Activated CD8-positive, alpha-beta memory T cell treated with anti-CD3 and anti-CD28 coated beads, Interleukin-2, amount 10 ng/mL, durations not matched to agents 7 days and 5 days (primary cell): ENCODE data around the gene TUSC2. TPM values are rescaled to one million over a fixed set of nuclear protein-coding genes. Genes with fewer than 3 reads are reported as not detected.
"Not testable (repeated sequence)": the region's sequence is repeated elsewhere in the genome, so short reads cannot be mapped to it uniquely, and the experiment has no call there.

Source experiments
- ATAC-seq: fragments of 150-1000 bp; cut with Tn5 transposase; one replicate; pipeline ENCODE4 v1.10.0; 2021; ENCODE audit warnings: moderate library complexity
- CTCF ChIA-PET: fragments of 350-600 bp; sonication (Branson Sonifier 250); formaldehyde crosslinking; loops from one replicate; lab custom pipeline; 2021; ENCODE audit warnings: antibody characterized with exemption; lab: Charles Lee
- DNase-seq: peaks from one replicate; pipeline ENCODE4 v3.0.0-alpha.2; 2020
- H3K27ac Mint-ChIP-seq: one replicate; pipeline ENCODE4 v1.8.0; 2021; ENCODE audit warnings: mild to moderate bottlenecking, mixed read lengths
- H3K27me3 Mint-ChIP-seq: one replicate; pipeline ENCODE4 v1.8.0; 2021; ENCODE audit warnings: mixed read lengths
- H3K36me3 Mint-ChIP-seq: one replicate; pipeline ENCODE4 v1.8.0; 2021; ENCODE audit warnings: mild to moderate bottlenecking, mixed read lengths
- H3K4me1 Mint-ChIP-seq: one replicate; pipeline ENCODE4 v1.8.0; 2021; ENCODE audit warnings: mixed read lengths
- H3K4me3 Mint-ChIP-seq: one replicate; pipeline ENCODE4 v1.8.0; 2021; ENCODE audit warnings: mild to moderate bottlenecking, moderate library complexity, mixed read lengths
- H3K9me3 Mint-ChIP-seq: one replicate; pipeline ENCODE4 v1.8.0; 2022; ENCODE audit warnings: low read depth, mixed read lengths
- total RNA-seq, 2 experiments: library from RNA; stranded (reverse); gene quantifications; one replicate each; pipeline ENCODE4 v1.2.3, GENCODE V29; 2021

TUSC2 gene
- total RNA-seq, 2 experiments from 2014 or later, result 20.4 to 25.0 TPM

DNA sequence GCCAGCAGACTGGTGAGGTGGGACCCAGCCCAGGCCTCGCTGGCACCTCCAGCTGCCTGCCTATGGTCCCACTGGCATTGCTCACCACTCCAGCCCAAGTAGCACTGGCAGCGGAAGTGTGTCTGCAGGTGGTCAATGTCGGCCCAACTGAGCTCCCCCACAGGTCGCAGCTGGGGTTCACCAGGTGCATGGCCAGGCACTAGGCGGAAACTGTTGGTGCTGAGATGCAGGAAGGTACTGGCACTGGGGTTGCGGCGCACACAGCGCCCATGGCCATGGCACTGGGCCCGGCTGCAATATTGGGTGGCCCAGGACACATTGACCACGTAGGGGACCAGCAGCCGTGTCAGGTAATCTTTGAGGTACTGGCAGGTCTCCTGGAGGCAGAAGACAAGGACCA, 9.9 kb downstream of the TUSC2 start:
- CTCF ChIA-PET, result interaction anchor here (1.9 to 18.0 kb wide), 3 partner anchors 15 to 57 kb away, joined by 4 to 266 read pairs (median 6); partner anchors contain the start of genes HYAL1, HYAL3, IFRD2 and NAA80
- no peak overlapping the region for H3K27ac Mint-ChIP-seq

DNA sequence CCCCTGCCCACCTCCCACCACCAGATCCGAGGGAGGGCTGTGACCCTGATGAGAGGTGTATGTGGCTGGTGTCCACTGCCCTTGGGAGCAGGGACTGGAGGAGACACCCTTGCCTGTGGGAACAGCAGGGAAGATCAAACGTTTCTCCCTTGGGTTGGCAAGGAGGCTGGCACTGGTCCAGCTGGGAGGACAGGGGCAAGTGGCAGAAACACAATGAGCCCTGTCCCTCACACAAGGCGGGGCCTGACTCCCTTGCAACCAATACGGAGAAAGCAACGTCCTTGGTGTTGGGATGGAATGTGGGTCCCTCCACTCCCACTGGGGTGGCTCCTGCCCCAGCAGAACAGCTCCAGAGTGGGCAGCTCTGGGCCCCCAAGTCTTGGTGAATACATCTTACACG, 10.7 kb downstream of the TUSC2 start:
- DNase-seq, result peak; percentile 43
- Mint-ChIP-seq H3K27ac (peak overlapping the region; percentile 91), H3K27me3 (no peaks in the 10 kb centered on the region), H3K36me3 (peaks cover 3% of the 10 kb centered on the region), H3K4me1 (peaks cover 49% of the 10 kb centered on the region), H3K9me3 (no peaks in the 10 kb centered on the region), H3K4me3 (no peak overlapping the region)
- no peak for ATAC-seq
- CTCF ChIA-PET, result interaction anchor here (0.7 to 18.0 kb wide), 5 partner anchors 16 to 91 kb away, joined by 3 to 266 read pairs (median 6); partner anchors contain the start of genes HYAL1, HYAL3, IFRD2 and NAA80

More for the DNA sequence above, 9.9 kb downstream of the TUSC2 start:
- peaks cover 50% of the 10 kb centered on the region for H3K4me1 Mint-ChIP-seq
- no peak for ATAC-seq
- peak; percentile 38 for DNase-seq
- H3K27me3 Mint-ChIP-seq, result no peaks in the 10 kb centered on the region
- H3K9me3 Mint-ChIP-seq, result no peaks in the 10 kb centered on the region
- H3K4me3 Mint-ChIP-seq, result no peak overlapping the region
- peaks cover 3% of the 10 kb centered on the region for H3K36me3 Mint-ChIP-seq

GRCh38 chr3:50316657-50317242, 11.3 kb downstream of the TUSC2 start:
- Mint-ChIP-seq H3K9me3 (no peaks in the 10 kb centered on the region), H3K4me3 (peak overlapping the region; percentile 60), H3K27me3 (no peaks in the 10 kb centered on the region), H3K36me3 (peaks cover 3% of the 10 kb centered on the region), H3K4me1 (peaks cover 48% of the 10 kb centered on the region), H3K27ac (peak overlapping the region; percentile 91)
- peak; percentile 82 for ATAC-seq
- CTCF ChIA-PET, result interaction anchor here (0.6 to 18.0 kb wide), 7 partner anchors 17 to 122 kb away, joined by 3 to 266 read pairs (median 5); partner anchors contain the start of genes HYAL1, HYAL3, IFRD2 and NAA80
- DNase-seq, result peak; percentile 94

GRCh38 chr3:50314816-50315215, 13.2 kb downstream of the TUSC2 start:
- Mint-ChIP-seq H3K27me3 (no peaks in the 10 kb centered on the region), H3K36me3 (peaks cover 4% of the 10 kb centered on the region), H3K9me3 (peaks cover 1% of the 10 kb centered on the region), H3K4me1 (peaks cover 39% of the 10 kb centered on the region), H3K27ac (peak overlapping the region; percentile 48), H3K4me3 (no peak overlapping the region)
- CTCF ChIA-PET, result interaction anchor here (1.6 to 18.0 kb wide), 4 partner anchors 9 to 120 kb away, joined by 6 to 266 read pairs (median 8); partner anchors contain the start of genes HYAL1, HYAL3, IFRD2 and NAA80
- DNase-seq (peak; percentile 35), ATAC-seq (no peak)

DNA sequence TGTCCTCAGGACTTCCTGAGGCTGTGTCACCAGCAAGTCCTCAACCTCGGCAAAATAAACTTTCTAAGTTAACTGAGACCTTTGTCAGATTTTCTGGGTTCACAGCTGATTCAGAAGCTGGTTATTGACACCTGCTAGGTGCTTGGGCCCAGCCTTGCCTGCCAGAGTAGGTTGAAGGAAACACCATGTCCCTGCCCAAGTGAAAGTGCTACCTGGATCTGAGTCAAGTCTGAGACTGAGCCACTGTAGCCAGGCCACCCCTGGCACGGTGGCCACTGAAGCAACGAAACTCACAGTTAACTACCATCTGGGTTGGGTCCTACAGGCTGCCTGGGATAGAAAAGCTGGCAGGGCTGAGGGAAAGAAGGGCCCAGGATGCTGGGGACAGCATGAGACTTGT, 13.7 kb downstream of the TUSC2 start:
- peak; percentile 39 for DNase-seq
- CTCF ChIA-PET, result interaction anchor here (1.6 to 18.0 kb wide), 4 partner anchors 10 to 120 kb away, joined by 6 to 266 read pairs (median 8); partner anchors contain the start of genes HYAL1, HYAL3, IFRD2 and NAA80
- Mint-ChIP-seq H3K27me3 (no peaks in the 10 kb centered on the region), H3K36me3 (peaks cover 8% of the 10 kb centered on the region), H3K4me1 (peaks cover 35% of the 10 kb centered on the region), H3K4me3 (no peak overlapping the region), H3K27ac (peak overlapping the region; percentile 48), H3K9me3 (peaks cover 3% of the 10 kb centered on the region)
- ATAC-seq, result no peak

- H3K27me3 Mint-ChIP-seq, ATAC-seq, H3K36me3 Mint-ChIP-seq, H3K4me3 Mint-ChIP-seq, DNase-seq, H3K27ac Mint-ChIP-seq, H3K9me3 Mint-ChIP-seq: not testable (repeated sequence)
- CTCF ChIA-PET, result interaction anchor here (1.1 kb wide), 1 partner anchor 16 kb away, joined by 3 read pairs; the partner anchor contains the start of gene TUSC2
- H3K4me1 Mint-ChIP-seq, result peaks cover 23% of the 10 kb centered on the region
Observed at GRCh38 chr3:50312041-50312440, 16.0 kb downstream of the TUSC2 start.

GRCh38 chr3:50304601-50305000, 23.4 kb downstream of the TUSC2 start:
- ATAC-seq (no peak), DNase-seq (no peak)
- no peaks in the 10 kb centered on the region for H3K27me3 Mint-ChIP-seq

DNA sequence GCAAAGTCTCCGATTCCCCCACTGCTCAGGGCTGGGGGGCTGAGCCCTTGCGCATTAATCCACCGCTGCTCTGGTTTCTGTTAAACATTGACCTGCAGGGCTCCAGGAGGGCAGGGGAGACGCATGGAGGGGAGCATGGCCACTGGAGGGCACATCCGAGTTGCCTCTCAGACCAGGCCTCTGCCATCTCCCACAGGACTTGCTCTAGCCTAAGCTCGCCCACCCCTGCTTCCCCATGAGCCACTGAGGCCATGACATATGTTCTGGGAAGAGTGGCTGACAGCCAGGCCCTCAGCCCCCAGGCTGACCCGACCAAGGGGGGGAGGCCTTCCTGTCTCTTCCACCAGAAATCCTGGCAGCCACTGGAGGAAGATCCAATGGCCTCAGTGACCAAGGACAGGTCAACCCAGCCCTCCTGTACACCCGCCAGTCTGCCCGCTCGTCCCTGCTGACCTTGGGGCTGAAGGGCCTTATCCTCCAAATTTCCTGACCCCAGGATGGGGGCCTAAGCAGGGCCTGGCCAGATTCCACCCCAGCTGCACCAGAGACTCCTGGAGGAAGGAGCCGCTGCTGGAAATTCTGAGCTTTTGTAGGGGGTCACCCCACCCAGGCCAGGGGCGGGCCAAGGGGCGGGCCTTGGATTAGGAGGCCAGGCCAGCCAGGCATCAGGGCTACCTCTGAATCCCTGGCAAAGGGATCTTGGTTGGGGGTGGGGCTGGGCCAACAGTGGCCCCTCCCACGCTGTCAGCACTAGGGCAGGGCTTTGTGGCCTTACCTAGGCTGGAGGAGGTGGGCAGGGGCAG, 24.8 kb downstream of the TUSC2 start, which contains the start of gene HYAL1:
HYAL1 (minus strand) TSS at position 562 of the 803 bp plus-strand sequence. CDS start 618 bp downstream, outside the sequence.
- no peak for DNase-seq
- Mint-ChIP-seq H3K27me3 (no peaks in the 10 kb centered on the region), H3K9me3 (no peaks in the 10 kb centered on the region), H3K4me1 (peaks cover 18% of the 10 kb centered on the region), H3K36me3 (peaks cover under 1% of the 10 kb centered on the region), H3K4me3 (no peak within 1 kb of the TSS), H3K27ac (no peak within 1 kb of the TSS)
- ATAC-seq, result no peak
- CTCF ChIA-PET, result interaction anchor here (17.4 kb wide), 1 partner anchor 18 kb away, joined by 266 read pairs; the partner anchor contains the start of genes HYAL2 and TUSC2

More at GRCh38 chr3:50304601-50305000, 23.4 kb downstream of the TUSC2 start:
- Mint-ChIP-seq H3K4me1 (peaks cover 17% of the 10 kb centered on the region), H3K4me3 (no peak overlapping the region), H3K36me3 (peaks cover 2% of the 10 kb centered on the region), H3K9me3 (no peaks in the 10 kb centered on the region), H3K27ac (no peak overlapping the region)
- CTCF ChIA-PET, result interaction anchor here (1.1 to 17.4 kb wide), 2 partner anchors 17 to 30 kb away, joined by 3 to 266 read pairs; partner anchors contain the start of genes HYAL2 and TUSC2

DNA sequence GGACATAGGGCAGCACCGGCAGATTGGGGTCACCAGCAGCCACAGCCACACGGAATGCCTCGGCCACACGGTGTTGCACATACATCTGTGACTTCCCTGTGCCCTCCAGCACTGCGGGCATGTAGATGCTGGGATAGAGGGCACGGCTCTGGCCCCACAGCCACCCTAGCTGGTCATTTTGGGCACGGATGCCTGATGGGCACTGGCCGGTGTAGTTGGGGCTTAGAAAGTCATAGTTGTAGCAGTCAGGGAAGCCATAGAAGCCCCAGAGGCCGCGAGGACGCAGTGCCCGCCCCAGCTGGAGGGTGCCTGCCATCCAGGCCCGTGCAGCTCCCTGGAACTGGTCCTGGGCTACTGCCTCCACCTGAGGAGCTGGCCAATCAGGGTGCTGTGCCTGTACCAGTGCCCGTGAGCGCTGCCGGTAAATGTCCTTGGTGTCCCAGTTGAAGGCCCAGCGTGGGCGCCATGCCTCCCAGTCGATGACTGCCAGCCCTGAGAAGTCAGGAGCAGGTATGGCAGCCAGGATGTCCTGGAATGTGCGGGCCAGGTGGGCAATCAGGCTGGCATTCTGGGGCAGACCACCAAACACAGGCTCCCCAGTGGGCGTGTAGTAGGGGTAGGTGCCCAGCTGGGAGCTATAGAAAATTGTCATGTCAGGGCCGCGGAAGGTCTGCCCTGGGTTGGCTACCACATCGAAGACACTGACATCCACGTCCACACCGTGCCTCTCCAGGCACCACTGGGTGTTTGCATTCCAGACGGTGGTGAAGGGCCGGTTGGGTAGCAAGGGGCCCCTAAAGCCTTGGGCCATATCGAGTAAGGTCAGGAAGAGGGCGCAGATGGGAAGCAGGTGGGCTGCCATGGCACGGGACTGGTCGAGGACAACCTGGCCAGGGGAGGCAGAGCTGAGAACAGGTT, 25.7 kb downstream of the TUSC2 start:
- CTCF ChIA-PET, result interaction anchor here (0.5 to 17.4 kb wide), 2 partner anchors 19 to 630 kb away, joined by 4 to 266 read pairs; partner anchors contain the start of genes HYAL2 and TUSC2

DNA sequence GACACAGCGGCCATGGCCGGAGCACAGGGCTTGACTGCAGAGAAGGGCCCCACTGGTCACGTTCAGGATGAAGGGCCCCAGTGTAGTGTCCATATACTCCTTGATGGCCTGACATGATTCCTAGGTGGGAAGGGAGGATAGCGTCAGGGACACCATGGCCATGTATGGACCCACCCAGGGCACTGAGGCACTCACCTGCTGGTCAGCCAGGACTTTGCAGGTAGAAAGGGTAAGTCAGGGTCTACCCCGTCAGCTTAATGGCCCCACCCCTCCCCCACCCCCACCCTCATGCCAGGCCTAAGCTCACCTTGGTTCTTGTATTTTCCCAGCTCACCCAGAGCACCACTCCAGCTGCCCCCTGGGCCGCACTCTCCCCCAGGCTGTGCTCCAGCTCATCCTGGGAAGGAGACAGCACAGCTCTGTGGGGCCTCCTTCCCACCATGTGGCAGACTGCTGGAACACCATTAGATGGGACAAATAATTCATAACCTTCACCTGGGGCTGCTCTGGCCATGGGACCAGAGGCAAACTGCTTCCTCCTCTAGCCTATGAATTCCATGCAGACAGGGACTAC, 27.3 kb downstream of the TUSC2 start:
- peaks cover 27% of the 10 kb centered on the region for H3K4me1 Mint-ChIP-seq
- DNase-seq, result peak; percentile 40
- H3K27ac Mint-ChIP-seq, result peak overlapping the region; percentile 99

More for the DNA sequence above, 25.7 kb downstream of the TUSC2 start:
- Mint-ChIP-seq H3K27me3 (no peaks in the 10 kb centered on the region), H3K36me3 (peaks cover 1% of the 10 kb centered on the region), H3K9me3 (no peaks in the 10 kb centered on the region), H3K4me3 (no peak overlapping the region), H3K4me1 (peaks cover 25% of the 10 kb centered on the region), H3K27ac (no peak overlapping the region)
- ATAC-seq (no peak), DNase-seq (no peak)

DNA sequence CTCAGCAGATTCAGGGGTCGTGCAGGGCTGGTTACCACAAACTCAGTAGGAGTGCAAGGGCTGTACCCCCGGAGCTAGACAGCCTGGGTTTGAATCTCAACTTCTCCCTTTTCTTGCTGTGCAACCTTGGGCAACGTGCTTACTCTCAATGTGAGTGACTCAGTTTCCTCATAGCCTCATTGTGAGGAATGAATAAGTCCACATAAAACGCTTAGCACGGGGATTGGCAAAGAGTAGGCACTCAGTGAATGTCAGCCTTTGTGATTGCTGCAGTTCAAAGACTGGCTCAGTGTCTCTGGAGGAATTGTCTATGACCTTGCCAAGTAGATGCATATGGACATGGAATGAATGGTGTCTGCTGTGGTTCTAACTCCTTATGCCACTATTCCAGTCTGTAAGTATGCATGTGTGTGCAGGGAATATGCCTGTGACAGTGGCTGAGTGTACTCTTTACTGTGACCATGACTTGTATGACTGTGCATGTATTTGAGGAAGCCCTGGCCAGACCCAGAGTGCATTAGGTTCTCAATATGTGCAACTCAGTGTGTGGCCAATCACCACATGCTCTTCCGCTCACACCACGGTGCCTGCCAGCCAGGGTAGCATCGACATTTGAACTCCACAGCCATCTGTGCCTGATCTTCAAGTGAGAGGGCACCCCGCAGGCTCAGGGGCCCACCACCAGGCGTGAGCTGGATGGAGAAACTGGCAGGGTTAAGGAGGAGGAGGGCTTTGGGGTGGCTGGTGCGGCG, 27.9 kb downstream of the TUSC2 start:
- H3K4me3 Mint-ChIP-seq, result peak overlapping the region; percentile 96
- H3K9me3 Mint-ChIP-seq, result no peaks in the 10 kb centered on the region
- peaks cover 5% of the 10 kb centered on the region for H3K36me3 Mint-ChIP-seq
- H3K4me1 Mint-ChIP-seq, result peaks cover 27% of the 10 kb centered on the region
- CTCF ChIA-PET, result interaction anchor here (0.8 to 17.4 kb wide), 14 partner anchors 21 to 105 kb away, joined by 3 to 266 read pairs (median 6); partner anchors contain the start of genes HYAL2, RASSF1 and TUSC2
- DNase-seq (peak; percentile 60), ATAC-seq (no peak)
- no peaks in the 10 kb centered on the region for H3K27me3 Mint-ChIP-seq
- peak overlapping the region; percentile 99 for H3K27ac Mint-ChIP-seq

More for the DNA sequence above, 27.3 kb downstream of the TUSC2 start:
- CTCF ChIA-PET, result interaction anchor here (1.8 to 17.4 kb wide), 2 partner anchors 21 to 36 kb away, joined by 12 to 266 read pairs; partner anchors contain the start of genes HYAL2 and TUSC2
- peak overlapping the region; percentile 96 for H3K4me3 Mint-ChIP-seq
- H3K36me3 Mint-ChIP-seq, result peaks cover 5% of the 10 kb centered on the region
- H3K27me3 Mint-ChIP-seq, result no peaks in the 10 kb centered on the region
- no peaks in the 10 kb centered on the region for H3K9me3 Mint-ChIP-seq
- no peak for ATAC-seq
